Activated CD8-positive, alpha-beta T cell treated with anti-CD3 and anti-CD28 coated beads, Interleukin-2, amount 10 ng/mL, durations not matched to agents 7 days and 5 days (primary cell): ENCODE results near the gene TBC1D22A. TPM values are rescaled to one million over a fixed set of nuclear protein-coding genes. Genes with fewer than 3 reads are reported as not detected.
A peak's percentile ranks its signal among the peaks of the same experiment; 100 is the strongest.

Experiments
- ATAC-seq: fragments of 150-1000 bp; cut with Tn5 transposase; one replicate; pipeline ENCODE4 v1.10.0; 2021; ENCODE audit warnings: moderate library complexity
- CTCF ChIA-PET: fragments of 350-600 bp; sonication (Branson Sonifier 250); formaldehyde crosslinking; loops from one replicate; lab custom pipeline; 2021; ENCODE audit warnings: antibody characterized with exemption; lab: Charles Lee
- POLR2A ChIA-PET: fragments of 350-600 bp; sonication (Branson Sonifier 250); formaldehyde crosslinking; loops from one replicate; lab custom pipeline; 2021; ENCODE audit warnings: antibody characterized with exemption; lab: Charles Lee
- DNase-seq: peaks from one replicate; pipeline ENCODE4 v3.0.0-alpha.2; 2020
- H3K27ac Mint-ChIP-seq: one replicate; pipeline ENCODE4 v1.8.0; 2021; ENCODE audit warnings: mild to moderate bottlenecking, mixed read lengths
- H3K27me3 Mint-ChIP-seq: one replicate; pipeline ENCODE4 v1.8.0; 2021; ENCODE audit warnings: low read depth, mixed read lengths
- H3K36me3 Mint-ChIP-seq: one replicate; pipeline ENCODE4 v1.8.0; 2021; ENCODE audit warnings: low read depth, mixed read lengths
- H3K4me1 Mint-ChIP-seq: one replicate; pipeline ENCODE4 v1.8.0; 2021; ENCODE audit warnings: low read depth, mixed read lengths
- H3K4me3 Mint-ChIP-seq: one replicate; pipeline ENCODE4 v1.8.0; 2021; ENCODE audit warnings: mild to moderate bottlenecking, mixed read lengths
- H3K9me3 Mint-ChIP-seq: one replicate; pipeline ENCODE4 v1.8.0; 2022; ENCODE audit warnings: mixed read lengths; ENCODE audit not compliant: insufficient read depth
- total RNA-seq, 2 experiments: library from RNA; stranded (reverse); gene quantifications; one replicate each; pipeline ENCODE4 v1.2.3, GENCODE V29; 2021

TBC1D22A gene
- total RNA-seq, 2 experiments from 2014 or later: 34.1 to 38.7 TPM

DNA sequence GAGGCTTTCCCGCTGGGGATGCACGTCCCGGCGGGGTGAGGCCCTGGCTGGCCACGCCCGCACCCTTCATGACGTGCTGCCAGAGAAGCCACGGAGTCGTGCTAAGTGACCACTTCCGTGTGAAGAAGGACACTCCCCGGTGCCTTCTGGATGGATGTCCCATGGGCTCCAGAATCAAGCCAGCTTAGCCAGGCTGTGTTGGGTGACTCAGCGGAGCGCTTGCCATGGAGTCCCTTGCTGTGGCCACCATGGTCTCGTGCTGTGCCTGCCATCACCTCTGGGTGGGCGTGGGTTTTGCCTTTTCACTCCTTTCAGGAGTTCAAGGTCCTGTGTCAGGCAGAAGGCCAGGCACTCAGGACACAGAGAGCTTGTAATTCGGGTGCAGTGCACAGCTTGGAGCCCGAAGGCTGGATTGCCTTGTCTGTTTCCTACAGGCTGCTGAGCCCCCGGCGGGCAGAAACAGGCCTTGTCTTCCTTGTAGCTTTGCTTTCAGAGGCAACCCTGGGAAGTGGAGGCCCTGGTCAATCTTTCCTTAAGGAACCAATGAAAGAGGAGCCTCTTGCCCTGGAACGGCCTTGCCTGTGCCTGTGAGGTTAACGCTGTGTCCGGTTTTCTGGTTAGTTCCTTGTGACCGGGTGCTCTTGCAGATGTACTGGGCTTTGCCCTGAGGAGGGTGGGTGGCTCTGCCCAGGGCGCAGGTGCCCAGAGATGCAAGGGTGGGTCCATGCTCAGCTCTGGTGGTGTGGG is 268.6 kb downstream of the TBC1D22A start:
- CTCF ChIA-PET: no interaction called here

DNA sequence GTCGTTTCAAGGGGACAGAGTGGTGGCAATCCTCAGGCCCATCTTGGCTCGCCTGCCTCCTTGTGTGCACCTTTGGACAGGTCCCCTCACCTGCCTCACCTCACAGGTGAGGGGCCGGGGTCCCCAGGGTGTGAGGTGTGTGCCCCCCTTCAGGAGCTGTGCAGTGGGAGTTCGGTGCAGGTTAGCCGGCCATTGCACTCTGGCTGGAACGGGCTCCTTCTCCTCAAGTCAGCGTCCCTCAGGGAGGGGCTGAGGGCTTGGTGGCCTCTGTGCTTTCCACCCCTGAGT is 269.1 kb downstream of the TBC1D22A start:
- H3K27me3 Mint-ChIP-seq: no peaks in the 10 kb centered on the region
- CTCF ChIA-PET: no interaction called here
- no peaks in the 10 kb centered on the region for H3K9me3 Mint-ChIP-seq

More for the DNA sequence above, 268.6 kb downstream of the TBC1D22A start:
- Mint-ChIP-seq H3K9me3 (no peaks in the 10 kb centered on the region), H3K27ac (no peak overlapping the region), H3K4me3 (no peak overlapping the region), H3K4me1 (no peaks in the 10 kb centered on the region), H3K36me3 (no peaks in the 10 kb centered on the region), H3K27me3 (no peaks in the 10 kb centered on the region)
- no peak for DNase-seq
- POLR2A ChIA-PET: interaction anchor here (0.9 kb wide), 1 partner anchor 14 kb away, joined by 3 read pairs; no protein-coding TSS in a partner anchor
- no peak for ATAC-seq

DNA sequence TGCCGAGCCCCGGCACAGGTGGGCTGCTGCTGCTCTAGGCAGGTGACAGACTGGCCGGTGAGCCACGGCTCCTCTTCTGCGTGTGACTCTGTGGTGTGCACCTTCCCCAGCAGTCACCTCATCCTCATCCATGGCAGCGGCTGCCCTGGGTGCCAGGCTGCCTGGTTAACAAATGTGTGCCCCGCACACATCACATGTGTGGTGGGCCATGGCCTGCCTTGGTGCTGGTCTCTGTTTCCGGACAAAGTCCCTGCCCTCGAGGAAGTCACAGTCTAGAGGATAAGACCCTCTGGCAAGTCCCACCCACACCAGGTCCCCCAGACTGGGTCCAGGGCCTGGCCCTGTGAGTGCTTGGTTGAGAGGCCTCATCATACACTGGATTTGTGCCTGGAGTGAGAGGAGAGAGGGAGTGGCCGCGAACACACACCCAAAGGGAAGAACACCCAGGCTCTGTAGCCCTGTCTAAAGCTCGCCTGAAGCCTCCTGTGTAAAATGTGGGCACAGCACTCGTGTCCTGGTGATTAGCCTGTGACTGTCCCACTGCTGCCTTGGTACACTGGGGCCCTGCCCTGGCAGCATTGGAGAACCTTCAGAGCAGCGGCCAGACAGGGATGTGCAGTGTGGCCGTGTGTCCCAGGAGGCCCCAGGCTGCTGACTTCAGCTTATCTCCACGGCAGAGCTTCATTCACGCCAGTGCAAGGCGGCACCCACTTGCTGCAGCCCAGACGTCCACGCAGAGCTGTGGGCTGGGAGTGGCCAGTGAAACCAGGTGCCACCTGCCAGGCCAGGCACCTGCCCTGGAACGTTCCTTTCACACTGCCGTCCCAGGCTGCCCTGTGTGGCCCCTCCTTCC is 269.9 kb downstream of the TBC1D22A start:
- POLR2A ChIA-PET: no interaction called here
- Mint-ChIP-seq H3K27me3 (no peaks in the 10 kb centered on the region), H3K4me3 (no peak overlapping the region), H3K27ac (peak overlapping the region; percentile 30), H3K9me3 (no peaks in the 10 kb centered on the region), H3K36me3 (no peaks in the 10 kb centered on the region), H3K4me1 (no peaks in the 10 kb centered on the region)
- CTCF ChIA-PET: no interaction called here
- no peak for DNase-seq
- ATAC-seq: no peak

More for the DNA sequence above, 269.1 kb downstream of the TBC1D22A start:
- ATAC-seq (no peak), DNase-seq (no peak)
- Mint-ChIP-seq H3K27ac (no peak overlapping the region), H3K4me1 (no peaks in the 10 kb centered on the region), H3K36me3 (no peaks in the 10 kb centered on the region), H3K4me3 (no peak overlapping the region)
- POLR2A ChIA-PET: no interaction called here

DNA sequence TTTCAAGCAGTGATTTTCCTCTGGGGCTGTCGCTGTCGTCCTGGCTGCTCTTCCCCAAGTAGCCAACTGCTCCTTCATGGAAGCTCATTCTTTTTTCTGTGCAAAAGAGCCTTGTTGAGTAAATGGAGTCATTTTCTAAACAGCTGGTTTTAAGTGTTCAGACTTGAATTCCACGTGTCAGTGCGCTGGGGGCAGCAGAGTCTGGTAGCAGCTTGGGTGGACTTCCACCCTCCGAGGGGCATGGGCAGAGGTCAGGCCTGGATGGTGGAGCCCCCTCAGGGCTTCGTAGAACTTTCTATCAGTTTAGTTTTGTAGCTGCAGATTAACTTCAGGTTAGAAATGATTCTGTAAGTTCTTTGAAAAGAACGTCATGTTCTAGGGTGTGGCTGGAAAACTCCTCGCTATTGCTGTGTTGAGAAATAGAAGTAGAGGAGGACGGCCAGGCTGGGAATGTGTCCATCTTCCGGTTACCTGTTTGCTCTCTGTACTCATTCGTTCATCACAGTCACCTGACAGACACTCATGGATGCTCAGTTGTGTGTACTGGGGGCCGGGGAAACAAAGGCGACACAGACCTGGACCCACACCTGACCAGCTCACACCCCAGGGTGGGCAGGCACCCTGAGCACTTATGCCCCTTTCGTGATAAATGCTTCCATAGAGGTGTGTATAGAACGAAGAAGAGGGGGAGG is 270.7 kb downstream of the TBC1D22A start:
- ATAC-seq: no peak
- Mint-ChIP-seq H3K27me3 (no peaks in the 10 kb centered on the region), H3K36me3 (no peaks in the 10 kb centered on the region), H3K4me3 (no peak overlapping the region), H3K4me1 (no peaks in the 10 kb centered on the region), H3K9me3 (no peaks in the 10 kb centered on the region), H3K27ac (no peak overlapping the region)
- POLR2A ChIA-PET: no interaction called here
- no peak for DNase-seq
- CTCF ChIA-PET: no interaction called here

DNA sequence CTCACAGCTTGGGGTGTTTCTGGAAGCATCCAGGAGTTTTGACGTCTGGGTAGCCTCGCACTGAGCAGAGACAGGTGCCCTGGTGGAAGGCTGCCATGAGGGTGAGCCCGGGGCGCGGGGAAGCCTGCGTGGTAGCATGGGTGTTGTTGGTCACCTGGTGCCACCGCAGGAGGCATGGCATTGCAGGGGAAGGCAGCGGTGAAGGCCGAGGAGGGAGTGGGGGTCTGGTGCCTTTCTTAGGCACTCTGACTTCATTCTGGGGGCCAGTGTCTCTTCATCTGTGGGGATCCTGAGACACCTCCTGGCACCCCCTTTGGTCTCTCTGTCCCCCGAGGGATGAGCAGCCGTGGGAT is 271.2 kb downstream of the TBC1D22A start:
- H3K27ac Mint-ChIP-seq: no peak overlapping the region
- H3K9me3 Mint-ChIP-seq: no peaks in the 10 kb centered on the region
- no peak for DNase-seq
- H3K36me3 Mint-ChIP-seq: no peaks in the 10 kb centered on the region
- ATAC-seq: no peak
- H3K4me1 Mint-ChIP-seq: no peaks in the 10 kb centered on the region
- ChIA-PET POLR2A (no interaction called here), CTCF (no interaction called here)
- H3K4me3 Mint-ChIP-seq: no peak overlapping the region
- no peaks in the 10 kb centered on the region for H3K27me3 Mint-ChIP-seq

DNA sequence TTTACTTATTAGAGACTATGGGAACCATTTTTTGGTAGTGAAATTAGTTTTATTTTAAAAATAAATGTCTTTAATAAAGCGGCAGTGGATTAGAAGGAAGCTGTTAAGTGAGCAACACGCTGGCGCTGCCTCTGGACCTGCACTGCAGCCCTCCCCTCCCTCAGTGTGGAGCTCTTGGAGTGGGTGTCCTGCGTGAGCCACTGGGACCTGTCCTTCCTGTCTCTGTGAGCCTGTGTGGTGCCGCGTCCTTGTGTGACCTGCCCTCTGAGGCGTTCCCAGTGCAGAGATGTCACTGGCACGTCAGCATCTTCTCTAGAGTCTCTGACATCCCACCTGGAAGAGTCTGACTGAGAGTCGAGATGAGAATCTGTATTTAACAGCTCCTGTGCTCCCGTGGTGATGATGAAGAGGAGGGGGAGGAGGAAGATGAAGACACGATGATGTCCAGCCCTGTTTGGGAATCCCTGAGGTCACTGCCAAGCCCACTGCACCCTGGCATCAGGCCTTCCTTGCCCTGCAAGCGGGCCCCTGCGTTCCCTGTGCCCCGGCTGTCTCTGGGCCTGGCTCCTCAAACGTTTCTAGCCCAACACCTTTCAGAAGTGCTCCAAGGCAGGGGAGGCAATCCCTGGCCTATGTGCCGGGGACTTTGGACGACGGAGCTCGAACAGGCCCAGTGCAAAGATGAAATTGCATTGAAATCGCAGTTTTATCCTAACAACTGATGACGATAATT is 271.8 kb downstream of the TBC1D22A start:
- H3K27ac Mint-ChIP-seq: no peak overlapping the region
- ChIA-PET POLR2A (no interaction called here), CTCF (no interaction called here)
- no peak overlapping the region for H3K4me3 Mint-ChIP-seq
- no peaks in the 10 kb centered on the region for H3K4me1 Mint-ChIP-seq
- no peak for ATAC-seq
- H3K9me3 Mint-ChIP-seq: no peaks in the 10 kb centered on the region
- no peaks in the 10 kb centered on the region for H3K36me3 Mint-ChIP-seq
- no peaks in the 10 kb centered on the region for H3K27me3 Mint-ChIP-seq
- DNase-seq: no peak

DNA sequence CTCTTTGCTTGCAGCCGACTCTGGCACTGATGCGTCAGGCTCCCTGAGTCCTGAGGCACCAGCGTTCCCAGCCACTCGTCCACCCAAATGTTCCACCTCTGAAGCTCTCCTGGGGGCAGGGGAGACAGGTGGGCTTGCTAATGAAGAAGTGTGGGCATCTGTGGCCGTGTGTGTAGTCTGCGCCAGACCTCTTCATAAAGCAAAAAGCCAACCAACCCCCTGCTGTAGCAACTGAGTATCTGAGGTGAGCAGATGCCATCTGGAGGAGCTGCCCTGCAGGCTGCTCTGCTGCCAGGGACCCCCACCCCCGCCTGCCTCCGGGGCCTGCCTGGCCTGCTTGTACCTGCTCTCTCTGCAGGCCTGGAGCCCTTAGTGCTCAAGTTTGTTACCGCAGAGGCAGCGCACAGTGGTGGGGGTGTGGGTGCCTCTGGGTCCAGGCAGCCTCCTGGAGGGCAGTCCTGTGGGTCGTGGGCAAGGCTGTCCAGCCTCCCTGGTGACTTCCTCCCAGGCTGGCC is 272.5 kb downstream of the TBC1D22A start:
- DNase-seq (no peak), ATAC-seq (no peak)
- Mint-ChIP-seq H3K9me3 (no peaks in the 10 kb centered on the region), H3K4me3 (no peak overlapping the region), H3K4me1 (no peaks in the 10 kb centered on the region), H3K36me3 (no peaks in the 10 kb centered on the region), H3K27me3 (no peaks in the 10 kb centered on the region), H3K27ac (no peak overlapping the region)
- POLR2A ChIA-PET: no interaction called here
- CTCF ChIA-PET: no interaction called here

DNA sequence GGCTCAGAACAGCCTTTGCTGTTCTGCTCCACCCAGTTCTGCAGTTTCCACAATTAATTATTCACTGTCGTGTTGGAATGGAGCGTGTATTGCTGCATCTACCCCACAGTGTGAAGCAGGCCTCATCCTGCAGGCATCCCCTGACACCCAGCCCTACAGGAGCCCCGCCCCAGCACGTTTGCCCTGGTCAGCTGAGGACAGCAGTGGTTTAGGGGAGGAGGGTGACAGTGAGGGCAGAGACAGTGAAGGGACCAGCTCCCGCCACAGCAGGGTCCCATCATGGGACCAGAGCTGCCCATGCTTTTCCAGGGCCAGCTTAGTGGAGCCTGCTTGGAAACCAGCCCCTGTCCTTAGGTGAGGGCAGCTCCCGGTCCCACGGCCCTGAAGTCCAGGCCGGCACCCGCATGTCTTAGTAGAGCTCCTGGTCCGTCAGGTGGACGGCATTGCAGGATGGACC is 273.0 kb downstream of the TBC1D22A start:
- ATAC-seq: no peak
- no peak overlapping the region for H3K4me3 Mint-ChIP-seq
- H3K9me3 Mint-ChIP-seq: no peaks in the 10 kb centered on the region
- no peaks in the 10 kb centered on the region for H3K27me3 Mint-ChIP-seq
- no peak for DNase-seq
- no peaks in the 10 kb centered on the region for H3K4me1 Mint-ChIP-seq
- H3K27ac Mint-ChIP-seq: peak overlapping the region; percentile 34
- no peaks in the 10 kb centered on the region for H3K36me3 Mint-ChIP-seq
- ChIA-PET CTCF (no interaction called here), POLR2A (no interaction called here)

DNA sequence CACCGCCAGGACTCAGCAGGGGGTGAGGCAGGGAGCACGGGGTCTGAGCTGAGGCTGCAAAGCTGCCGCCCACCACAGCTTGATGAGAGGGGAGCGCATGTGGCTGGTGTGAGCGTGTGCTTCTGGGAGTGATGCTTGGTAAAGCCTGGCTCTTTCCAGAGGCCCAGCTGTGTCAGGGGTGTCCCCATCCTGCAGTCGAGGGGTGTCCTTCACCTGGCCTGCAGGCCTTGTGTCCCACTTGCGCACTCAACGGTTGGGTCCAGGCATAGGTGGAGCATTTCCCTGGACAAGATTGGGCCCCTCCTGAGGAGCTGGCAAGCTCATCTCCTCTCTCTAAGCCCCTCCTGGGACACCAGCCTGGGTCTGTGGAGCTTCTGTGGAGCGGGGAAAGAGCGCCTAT is 273.9 kb downstream of the TBC1D22A start:
- ATAC-seq (no peak), DNase-seq (no peak)
- H3K4me3 Mint-ChIP-seq: no peak overlapping the region
- no peaks in the 10 kb centered on the region for H3K4me1 Mint-ChIP-seq
- CTCF ChIA-PET: no interaction called here
- no peak overlapping the region for H3K27ac Mint-ChIP-seq
- POLR2A ChIA-PET: no interaction called here
- H3K9me3 Mint-ChIP-seq: no peaks in the 10 kb centered on the region
- H3K27me3 Mint-ChIP-seq: no peaks in the 10 kb centered on the region
- no peaks in the 10 kb centered on the region for H3K36me3 Mint-ChIP-seq

DNA sequence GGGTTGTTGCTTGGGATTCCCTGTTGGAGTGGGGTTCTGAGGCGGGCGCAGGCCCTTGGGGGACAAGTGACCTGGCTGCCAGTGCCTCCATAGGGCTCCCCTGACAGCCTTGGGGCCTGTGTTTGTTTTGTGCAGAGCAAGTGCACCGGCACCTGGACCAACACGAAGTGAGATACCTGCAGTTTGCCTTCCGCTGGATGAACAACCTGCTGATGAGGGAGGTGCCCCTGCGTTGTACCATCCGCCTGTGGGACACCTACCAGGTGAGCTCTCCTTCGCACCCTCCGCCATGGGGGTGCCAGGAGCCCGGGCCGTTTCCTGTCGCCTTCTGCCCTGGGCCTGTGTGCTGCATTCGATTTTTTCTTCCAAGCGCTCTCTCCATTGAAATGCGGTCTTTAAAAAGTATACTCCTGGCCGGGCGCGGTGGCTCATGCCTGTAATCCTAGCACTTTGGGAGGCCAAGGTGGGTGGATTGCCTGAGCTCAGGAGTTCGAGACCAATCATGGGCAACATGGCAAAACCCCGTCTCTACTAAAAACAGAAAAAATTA is 274.6 kb downstream of the TBC1D22A start:
- ATAC-seq: no peak
- POLR2A ChIA-PET: no interaction called here
- no peak overlapping the region for H3K27ac Mint-ChIP-seq

DNA sequence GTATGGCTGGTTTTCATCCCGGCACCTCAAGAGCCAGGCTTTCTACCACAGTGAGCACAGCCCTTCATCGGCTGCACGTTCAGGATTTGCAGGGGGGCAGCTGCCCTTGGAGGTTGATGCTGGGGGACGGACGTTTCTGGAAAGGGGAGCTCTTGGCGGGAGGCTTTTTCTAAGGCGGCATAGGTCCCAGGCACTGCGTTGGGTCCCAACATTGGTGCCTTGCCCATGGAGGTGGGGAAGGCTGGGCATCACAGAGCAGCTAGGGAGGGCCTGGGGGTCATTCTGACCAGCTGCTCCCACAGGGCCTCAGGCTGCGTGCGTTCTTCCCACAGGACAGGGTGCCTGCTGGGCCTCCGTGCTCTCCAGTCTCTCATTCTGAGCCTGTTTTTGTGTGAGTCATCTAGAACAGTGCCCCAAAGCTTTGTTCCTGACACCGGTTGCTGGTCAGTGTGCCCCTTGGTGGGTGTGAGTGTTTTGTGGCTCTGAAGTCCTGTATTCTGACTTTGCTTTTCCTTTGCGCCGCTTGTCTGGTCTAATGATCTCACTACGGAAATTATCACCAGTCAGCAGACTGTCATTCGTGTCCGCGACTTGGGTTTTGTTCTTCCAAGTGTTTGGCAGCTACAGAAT is 275.9 kb downstream of the TBC1D22A start:
- Mint-ChIP-seq H3K36me3 (no peaks in the 10 kb centered on the region), H3K4me1 (peaks cover 2% of the 10 kb centered on the region), H3K4me3 (no peak overlapping the region), H3K9me3 (no peaks in the 10 kb centered on the region), H3K27ac (no peak overlapping the region), H3K27me3 (no peaks in the 10 kb centered on the region)
- DNase-seq (no peak), ATAC-seq (no peak)
- ChIA-PET CTCF (no interaction called here), POLR2A (no interaction called here)

More for the DNA sequence above, 274.6 kb downstream of the TBC1D22A start:
- CTCF ChIA-PET: no interaction called here
- Mint-ChIP-seq H3K4me1 (no peaks in the 10 kb centered on the region), H3K4me3 (no peak overlapping the region), H3K36me3 (no peaks in the 10 kb centered on the region), H3K9me3 (no peaks in the 10 kb centered on the region), H3K27me3 (no peaks in the 10 kb centered on the region)
- no peak for DNase-seq
